ENCODE data around the gene DOCK9.

DNA sequence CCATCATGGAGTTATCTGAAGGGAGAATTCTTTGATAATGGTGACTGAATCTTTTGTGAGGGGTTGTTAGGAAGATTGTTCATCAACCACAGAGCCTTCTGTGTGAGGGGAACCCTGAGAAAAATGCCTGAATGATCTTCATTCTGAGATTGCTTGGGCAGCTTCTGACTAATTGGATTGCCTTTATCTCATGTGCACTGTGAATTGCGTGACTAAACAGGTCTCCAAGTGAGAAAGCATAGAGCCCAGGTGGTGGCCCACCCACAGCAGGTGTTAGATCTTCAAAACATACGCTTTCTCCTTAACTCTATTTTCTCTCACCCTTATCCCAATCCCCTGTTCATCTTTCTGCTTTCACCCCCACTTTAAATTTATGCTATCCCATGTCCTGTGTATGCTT lies 58.3 kb downstream of the DOCK9 start:
- TF ChIP-seq CTCF (IDR thresholded peaks at IDR 0.05 in 4 of 5, conservative IDR thresholded peaks at IDR 0.05 in 1 of 5) (no peak), POLR2A (IDR thresholded peaks at IDR 0.05) (no peak)

Measured in gastrocnemius medialis (tissue), 4 donors.